ENCODE data around the gene BUB3. TPM values are rescaled to one million over a fixed set of nuclear protein-coding genes. Genes with fewer than 3 reads are reported as not detected.

Gene BUB3, protein sequence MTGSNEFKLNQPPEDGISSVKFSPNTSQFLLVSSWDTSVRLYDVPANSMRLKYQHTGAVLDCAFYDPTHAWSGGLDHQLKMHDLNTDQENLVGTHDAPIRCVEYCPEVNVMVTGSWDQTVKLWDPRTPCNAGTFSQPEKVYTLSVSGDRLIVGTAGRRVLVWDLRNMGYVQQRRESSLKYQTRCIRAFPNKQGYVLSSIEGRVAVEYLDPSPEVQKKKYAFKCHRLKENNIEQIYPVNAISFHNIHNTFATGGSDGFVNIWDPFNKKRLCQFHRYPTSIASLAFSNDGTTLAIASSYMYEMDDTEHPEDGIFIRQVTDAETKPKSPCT
- 130 TPM for total RNA-seq

GRCh38 chr10:123154092-123154710 lies at the start of gene BUB3:
Gene BUB3 (plus strand): TSS chr10:123154402. CDS start chr10:123154918, 516 bp downstream.

DNA sequence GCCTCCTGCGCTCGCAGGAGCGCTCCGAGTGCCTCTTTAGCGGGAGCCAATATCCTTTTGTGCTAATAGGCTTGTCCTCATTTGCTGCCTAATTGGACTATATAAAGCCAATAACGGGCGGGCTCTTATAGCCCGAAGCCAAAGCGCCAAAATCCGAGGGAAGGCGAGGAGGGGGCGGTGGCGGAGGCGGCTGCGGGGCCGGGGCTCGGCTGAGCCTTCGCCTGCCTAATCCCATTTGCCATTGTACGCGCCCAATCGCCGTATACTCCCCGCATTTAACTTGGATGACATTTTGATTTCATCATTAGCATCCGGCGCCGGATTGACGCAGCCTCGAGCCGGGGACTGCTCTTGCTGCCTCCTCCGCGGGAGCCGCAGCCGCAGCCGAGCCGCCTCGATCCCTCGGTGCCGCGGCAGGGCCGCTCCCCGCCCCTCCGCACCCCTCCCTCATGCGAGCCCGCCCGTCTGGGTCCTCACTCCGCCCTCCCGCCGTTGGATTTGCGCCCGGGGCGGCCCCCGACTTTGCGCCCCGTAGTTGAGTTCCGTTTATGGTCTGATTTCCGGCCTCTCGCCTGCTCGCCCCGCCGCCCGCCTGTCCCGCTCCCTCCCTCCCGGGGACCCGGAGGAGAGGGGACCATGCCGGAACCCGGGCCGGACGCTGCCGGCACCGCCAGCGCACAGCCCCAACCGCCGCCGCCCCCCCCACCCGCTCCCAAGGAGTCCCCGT lies 18.6 kb upstream of the BUB3 start, which contains the start of gene HMX3:
HMX3 (plus strand) TSS at position 556 of the 727 bp plus-strand sequence; CDS start at position 637, 81 bp downstream.

DNA sequence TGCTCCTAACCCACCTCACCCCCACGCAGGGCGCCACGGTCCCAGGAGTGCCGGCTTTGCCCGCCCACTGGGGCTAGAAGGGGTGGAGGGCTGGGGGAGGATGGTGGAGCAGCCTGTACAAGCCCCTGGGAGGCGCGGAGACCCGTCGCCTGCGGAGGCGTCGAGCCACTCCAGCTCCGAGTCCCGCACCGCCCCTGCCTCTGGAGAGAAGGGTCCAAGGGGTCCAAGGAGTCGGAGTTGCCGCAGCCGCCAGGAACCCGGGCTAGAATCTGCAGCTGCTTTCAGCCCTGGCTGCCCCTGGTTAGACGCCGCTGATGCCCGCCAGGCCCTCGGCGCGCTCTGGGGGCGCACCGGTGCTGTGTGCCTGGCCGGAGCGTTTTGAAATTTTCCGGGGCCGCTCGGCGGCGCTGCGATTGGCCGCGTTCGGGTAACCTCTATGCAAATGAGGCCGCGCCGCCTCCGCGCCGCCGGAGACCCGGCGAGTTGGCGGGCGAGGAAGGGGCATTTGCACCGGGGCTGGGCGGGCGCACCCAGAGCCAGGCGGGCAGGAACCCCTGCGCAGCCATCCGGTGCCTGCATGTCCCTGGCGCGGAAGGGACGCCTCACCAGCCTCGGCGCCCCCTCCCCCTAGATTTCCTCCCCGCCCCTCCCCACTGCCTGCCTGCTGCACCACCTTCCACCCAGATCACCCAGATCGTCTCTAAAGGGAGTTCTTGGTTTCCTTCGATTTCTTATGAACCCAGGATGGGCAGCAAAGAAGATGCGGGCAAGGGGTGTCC lies 6.4 kb upstream of the BUB3 start, which contains the start of gene HMX2:
HMX2 (plus strand) TSS at position 502 of the 779 bp plus-strand sequence; CDS start at position 745, 243 bp downstream.

Other genes starting within 250 kb of the BUB3 start
- gene FAM24A, start 243.8 kb upstream of the BUB3 start, total RNA-seq, result not detected
- gene C10orf88, start 200.2 kb upstream of the BUB3 start, total RNA-seq, result 16.5 TPM
- 8.1 TPM for gene PSTK, start 174.0 kb upstream of the BUB3 start, total RNA-seq
- gene IKZF5, start 145.6 kb upstream of the BUB3 start, total RNA-seq, result 21.4 TPM
- gene ACADSB, start 145.4 kb upstream of the BUB3 start, total RNA-seq, result 28.0 TPM
- 1.1 TPM for gene HMX3, start 18.4 kb upstream of the BUB3 start, total RNA-seq
- gene HMX2, start 6.3 kb upstream of the BUB3 start, total RNA-seq, result not detected